Natural killer cell (primary cell): ENCODE measurements around the gene OR2T33. TPM values are rescaled to one million over a fixed set of nuclear protein-coding genes. Genes with fewer than 3 reads are reported as not detected.
"Not testable (repeated sequence)": the region's sequence is repeated elsewhere in the genome, so short reads cannot be mapped to it uniquely, and the experiment has no call there.

Experiments used
- ATAC-seq, 3 donors: fragments of 150-1000 bp in 2 of 3; fragments of 200-7000 bp in 1 of 3; cut with Tn5 transposase; 1 replicate in 1 of 3; 2 replicates in 2 of 3; pipeline ENCODE4 v1.10.0; 2021; ENCODE audit warnings: mild to moderate bottlenecking in 2 of 3, moderate library complexity in 2 of 3
- DNase-seq, 2 donors: peaks; one replicate each; pipeline versions ENCODE4 v3.0.0 to v3.0.0-alpha.2; 2013 to 2021; ENCODE audit warnings: mixed read lengths in 1 of 2
- H3K27ac ChIP-seq: one replicate; pipeline ENCODE4 v1.5.1; 2013; ENCODE audit warnings: mild to moderate bottlenecking, low read length
- H3K27me3 ChIP-seq: one replicate; pipeline ENCODE4 v1.6.1; 2013; ENCODE audit warnings: low read length; ENCODE audit not compliant: control insufficient read depth, insufficient read depth
- H3K36me3 ChIP-seq: one replicate; pipeline ENCODE4 v1.6.1; 2013; ENCODE audit warnings: low read length; ENCODE audit not compliant: control insufficient read depth, insufficient read depth
- H3K4me1 ChIP-seq: one replicate; pipeline ENCODE4 v1.6.1; 2013; ENCODE audit warnings: low read length; ENCODE audit not compliant: control insufficient read depth, insufficient read depth
- H3K4me3 ChIP-seq: one replicate; pipeline ENCODE4 v1.5.1; 2013; ENCODE audit warnings: low read length
- H3K9me3 ChIP-seq: one replicate; pipeline ENCODE4 v1.6.1; 2013; ENCODE audit warnings: low read length; ENCODE audit not compliant: control insufficient read depth, insufficient read depth
- H3K27ac Mint-ChIP-seq, 2 donors: one replicate each; pipeline ENCODE4 v1.8.0; 2022; ENCODE audit warnings: mild to moderate bottlenecking in 2 of 2, mixed read lengths in 2 of 2, moderate library complexity in 1 of 2
- H3K27me3 Mint-ChIP-seq, 2 donors: one replicate each; pipeline ENCODE4 v1.8.0; 2022; ENCODE audit warnings: low read depth in 2 of 2, mixed read lengths in 2 of 2
- H3K36me3 Mint-ChIP-seq: one replicate; pipeline ENCODE4 v1.8.0; 2022; ENCODE audit warnings: mixed read lengths
- H3K4me1 Mint-ChIP-seq, 2 donors: one replicate each; pipeline ENCODE4 v1.8.0; 2022; ENCODE audit warnings: mixed read lengths in 2 of 2
- H3K4me3 Mint-ChIP-seq: one replicate; pipeline ENCODE4 v1.8.0; 2022; ENCODE audit warnings: mild to moderate bottlenecking, moderate library complexity, mixed read lengths
- H3K9me3 Mint-ChIP-seq, 2 donors: one replicate each; pipeline ENCODE4 v1.8.0; 2022; ENCODE audit warnings: mixed read lengths in 2 of 2
- WGBS: methylation state at CpG from one replicate; pipeline ENCODE4 v1.1.7; 2013; ENCODE audit warnings: missing lambda C conversion rate; ENCODE audit not compliant: insufficient coverage; 5-methylcytosine and 5-hydroxymethylcytosine counted together
- intact Hi-C: fragments of 100-400 bp; cut with micrococcal nuclease; formaldehyde crosslinking; loops from one replicate; pipeline ENCODE4 v1.14.2; 2022
- total RNA-seq, 4 donors: library from RNA; stranded (reverse); fragments of 120-200 nt in 1 of 4; gene quantifications; one replicate each; pipeline versions ENCODE4 v1.2.3 to v1.2.4, GENCODE V29; 2013 to 2022
- TF ChIP-seq, protein P1 (sequence below): fragments of 200-600 bp; IDR thresholded peaks from one replicate; pipeline ENCODE4 v1.8.0; 2022; ENCODE audit warnings: antibody characterized with exemption

The OR2T33 gene
- total RNA-seq, 3 donors from 2014 or later (not counting 1 experiment from before 2014, with no cell fraction given): not detected

DNA sequence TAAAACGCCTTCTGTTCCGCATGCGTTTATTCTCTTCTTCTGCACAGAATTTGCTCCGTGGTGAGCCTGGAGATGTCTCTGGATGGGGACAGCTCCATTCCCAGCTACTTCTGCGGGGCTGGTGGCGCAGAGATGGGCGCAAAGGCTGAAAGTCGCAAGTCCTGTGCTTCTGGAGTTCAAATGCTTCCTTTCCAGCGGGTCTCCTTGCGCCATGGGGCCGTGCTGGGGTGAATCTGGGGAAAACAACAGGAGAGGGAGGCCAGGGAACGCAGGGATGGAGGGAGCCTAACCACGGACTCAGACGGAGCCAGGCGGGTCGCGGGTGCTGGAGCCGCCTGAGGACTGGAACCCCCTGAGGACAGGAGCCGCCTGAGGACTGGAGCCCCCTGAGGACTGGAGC is 28.3 kb upstream of the OR2T33 start:
- intact Hi-C loops: no loop called here
- no peaks in the 10 kb centered on the region for H3K4me1 Mint-ChIP-seq
- DNase-seq (no peak), ATAC-seq (no peak)
- no peaks in the 10 kb centered on the region for H3K27me3 Mint-ChIP-seq
- peaks cover 0 to 3% of the 10 kb centered on the region in 2 donors for H3K9me3 Mint-ChIP-seq
- Histone ChIP-seq H3K27ac (no peak overlapping the region), H3K36me3 (no peaks in the 10 kb centered on the region), H3K27me3 (no peaks in the 10 kb centered on the region), H3K9me3 (no peaks in the 10 kb centered on the region), H3K4me1 (no peaks in the 10 kb centered on the region), H3K4me3 (no peak overlapping the region)
- no peaks in the 10 kb centered on the region for H3K36me3 Mint-ChIP-seq
- H3K27ac Mint-ChIP-seq: no peak overlapping the region
- WGBS: 87% methylated on average over 19 of the region's 19 CpGs
- TF ChIP-seq, protein P1, sequence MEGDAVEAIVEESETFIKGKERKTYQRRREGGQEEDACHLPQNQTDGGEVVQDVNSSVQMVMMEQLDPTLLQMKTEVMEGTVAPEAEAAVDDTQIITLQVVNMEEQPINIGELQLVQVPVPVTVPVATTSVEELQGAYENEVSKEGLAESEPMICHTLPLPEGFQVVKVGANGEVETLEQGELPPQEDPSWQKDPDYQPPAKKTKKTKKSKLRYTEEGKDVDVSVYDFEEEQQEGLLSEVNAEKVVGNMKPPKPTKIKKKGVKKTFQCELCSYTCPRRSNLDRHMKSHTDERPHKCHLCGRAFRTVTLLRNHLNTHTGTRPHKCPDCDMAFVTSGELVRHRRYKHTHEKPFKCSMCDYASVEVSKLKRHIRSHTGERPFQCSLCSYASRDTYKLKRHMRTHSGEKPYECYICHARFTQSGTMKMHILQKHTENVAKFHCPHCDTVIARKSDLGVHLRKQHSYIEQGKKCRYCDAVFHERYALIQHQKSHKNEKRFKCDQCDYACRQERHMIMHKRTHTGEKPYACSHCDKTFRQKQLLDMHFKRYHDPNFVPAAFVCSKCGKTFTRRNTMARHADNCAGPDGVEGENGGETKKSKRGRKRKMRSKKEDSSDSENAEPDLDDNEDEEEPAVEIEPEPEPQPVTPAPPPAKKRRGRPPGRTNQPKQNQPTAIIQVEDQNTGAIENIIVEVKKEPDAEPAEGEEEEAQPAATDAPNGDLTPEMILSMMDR: no peak
- no peak overlapping the region for H3K4me3 Mint-ChIP-seq

DNA sequence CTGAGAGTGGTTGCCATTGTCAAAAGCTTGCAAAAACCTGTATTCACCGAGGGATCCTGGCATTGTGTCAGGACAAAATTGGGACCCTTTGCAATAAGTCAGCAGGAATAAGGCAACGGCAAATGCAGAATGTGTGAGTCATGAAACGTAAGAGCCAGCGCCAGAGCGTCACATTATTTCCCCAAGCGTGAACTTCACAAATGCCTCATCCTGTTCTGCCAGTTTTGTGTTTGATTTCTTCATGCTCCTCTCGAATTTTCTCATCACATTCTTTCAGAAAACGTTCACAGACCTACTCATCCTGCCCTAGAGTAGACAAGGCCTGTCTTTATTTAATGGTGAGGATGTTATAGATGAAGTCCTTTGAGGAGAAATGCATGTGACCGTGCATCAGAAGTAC is 27.9 kb upstream of the OR2T33 start:
- H3K27me3 Mint-ChIP-seq, DNase-seq, H3K36me3 ChIP-seq, H3K27ac Mint-ChIP-seq, H3K4me1 Mint-ChIP-seq, H3K36me3 Mint-ChIP-seq, H3K4me1 ChIP-seq, ATAC-seq, intact Hi-C loops, H3K27ac ChIP-seq, H3K27me3 ChIP-seq, H3K4me3 ChIP-seq, H3K4me3 Mint-ChIP-seq, H3K9me3 Mint-ChIP-seq, H3K9me3 ChIP-seq: not testable (repeated sequence)
- WGBS: 90% methylated on average over 6 of the region's 9 CpGs

DNA sequence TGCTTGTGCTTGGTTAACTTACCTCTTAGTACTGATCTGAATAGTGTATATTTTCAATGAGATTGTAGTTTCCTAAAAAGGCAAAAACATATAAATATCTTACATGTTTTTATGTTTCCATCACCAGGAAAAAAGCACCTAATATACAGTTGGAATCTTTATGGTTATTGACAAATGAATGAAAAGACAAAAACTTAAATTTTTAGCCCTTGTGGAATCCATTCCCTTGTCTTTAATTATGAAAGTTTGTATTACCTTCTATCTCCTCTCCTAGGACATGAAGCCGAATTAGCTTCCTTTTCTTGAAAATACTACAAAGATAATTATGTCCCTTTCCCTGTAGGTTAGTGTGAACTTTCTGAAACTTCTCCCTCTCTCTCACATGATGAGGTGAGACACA is 25.5 kb upstream of the OR2T33 start, which contains the start of gene OR2T12:
TSS of gene OR2T12 (minus strand) at position 101 of the 400 bp plus-strand sequence. CDS start 7,846 bp downstream, outside the sequence.
- ATAC-seq: no peak
- intact Hi-C loops: no loop called here
- H3K4me3 ChIP-seq: no peak within 1 kb of the TSS
- H3K36me3 ChIP-seq: no peaks in the 10 kb centered on the region
- WGBS: no CpG with 5 or more reads among the region's 1 CpG
- no peaks in the 10 kb centered on the region for H3K27me3 ChIP-seq
- no peak for DNase-seq
- no peak within 1 kb of the TSS for H3K27ac ChIP-seq
- Mint-ChIP-seq H3K4me3 (no peak within 1 kb of the TSS), H3K9me3 (peaks cover 3 to 10% of the 10 kb centered on the region in 2 donors), H3K27ac (no peak within 1 kb of the TSS), H3K36me3 (no peaks in the 10 kb centered on the region), H3K27me3 (no peaks in the 10 kb centered on the region), H3K4me1 (no peaks in the 10 kb centered on the region)
- TF ChIP-seq, protein P1: no peak
- no peaks in the 10 kb centered on the region for H3K4me1 ChIP-seq
- H3K9me3 ChIP-seq: no peaks in the 10 kb centered on the region

DNA sequence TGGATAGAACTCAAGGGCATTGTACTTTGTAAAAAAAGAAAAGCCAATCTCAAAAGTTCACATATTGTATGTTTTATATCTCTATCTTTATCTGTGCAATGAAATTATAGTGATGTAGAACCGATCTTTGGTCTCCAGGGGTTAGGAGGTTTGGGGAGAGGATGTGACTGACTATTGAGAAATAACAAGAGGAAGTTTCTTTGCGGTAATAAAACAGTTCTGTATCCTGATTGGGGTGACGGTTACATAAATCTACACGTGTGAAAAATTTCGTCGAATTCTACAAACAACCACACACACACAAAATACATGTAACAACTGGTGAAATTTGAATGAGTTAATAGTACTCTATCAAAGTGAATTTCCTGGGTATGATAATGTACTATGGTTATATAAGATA is 10.6 kb upstream of the OR2T33 start:
- Mint-ChIP-seq H3K4me1 (no peaks in the 10 kb centered on the region), H3K27me3 (no peaks in the 10 kb centered on the region), H3K36me3 (no peaks in the 10 kb centered on the region), H3K9me3 (peaks cover 8 to 11% of the 10 kb centered on the region in 2 donors), H3K27ac (no peak overlapping the region), H3K4me3 (no peak overlapping the region)
- Histone ChIP-seq H3K4me1 (no peaks in the 10 kb centered on the region), H3K36me3 (no peaks in the 10 kb centered on the region), H3K4me3 (no peak overlapping the region), H3K9me3 (no peaks in the 10 kb centered on the region), H3K27me3 (no peaks in the 10 kb centered on the region), H3K27ac (no peak overlapping the region)
- no CpG with 5 or more reads among the region's 6 CpGs for WGBS
- TF ChIP-seq, protein P1: no peak
- DNase-seq (no peak), ATAC-seq (no peak)
- intact Hi-C loops: no loop called here

DNA sequence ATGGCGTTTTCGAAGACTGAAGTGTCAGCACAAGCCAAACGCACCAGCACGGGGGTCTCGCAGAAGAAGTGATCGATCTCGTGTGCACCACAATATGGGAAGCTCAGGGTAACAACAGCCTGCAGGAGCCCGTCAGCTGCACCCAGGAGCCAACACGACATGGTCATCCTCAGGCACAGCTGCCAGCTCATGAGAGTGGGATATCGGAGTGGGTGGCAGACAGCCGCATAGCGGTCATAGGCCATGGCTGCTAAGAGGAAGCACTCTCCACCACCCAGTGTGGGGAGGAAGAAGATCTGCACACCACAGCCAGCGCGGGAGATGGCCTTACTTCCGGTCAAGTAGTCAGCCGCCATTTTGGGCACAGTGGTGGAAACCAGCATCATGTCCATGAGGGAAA is 4.6 kb downstream of the OR2T33 start:
- not testable (repeated sequence) for H3K4me3 ChIP-seq, DNase-seq
- WGBS: 100% methylated on average over 2 of the region's 16 CpGs

More for the DNA sequence above, 4.6 kb downstream of the OR2T33 start:
- H3K27ac Mint-ChIP-seq, H3K9me3 Mint-ChIP-seq, intact Hi-C loops, H3K27me3 Mint-ChIP-seq, H3K9me3 ChIP-seq, H3K4me3 Mint-ChIP-seq, ATAC-seq, H3K36me3 ChIP-seq, H3K4me1 ChIP-seq, H3K36me3 Mint-ChIP-seq, H3K4me1 Mint-ChIP-seq, H3K27ac ChIP-seq, H3K27me3 ChIP-seq: not testable (repeated sequence)
